ENCODE measurements around the gene SIRPB1. TPM values are rescaled to one million over a fixed set of nuclear protein-coding genes. Genes with fewer than 3 reads are reported as not detected.

The SIRPB1 gene
- polyA plus RNA-seq (2011; rRNA removed) (0.10 and 0.49 TPM in 2 replicates), polyA plus RNA-seq (2017; fragmentation: RNase III; extraction: RNeasy Plus Mini Kit Qiagen cat#74134 plus additional on column Dnase treatment) (0.35 to 0.56 TPM (median 0.45 TPM) in 3 replicates), polyA minus RNA-seq (2011; rRNA and poly(A)+ RNA removed) (0.34 and 2.9 TPM in 2 replicates)
- polyA plus RNA-seq (2012; cell fraction: cytosol; rRNA removed), result 0.58 and 0.76 TPM in 2 replicates
- polyA plus RNA-seq (2012; cell fraction: nucleus; rRNA removed), result 0.55 and 0.56 TPM in 2 replicates

- Histone ChIP-seq H3K4me3 (no peak within 1 kb of the TSS), H3K9me3 (no peaks in the 10 kb centered on the region), H3K27ac (no peak within 1 kb of the TSS), H3K4me2 (no peak within 1 kb of the TSS), H3K4me1 (no peaks in the 10 kb centered on the region)
- FAIRE-seq, result no peak
- CTCF ChIA-PET, result no interaction called here
- no peak for TF ChIP-seq HOXB5 (CRISPR knock-in tag; IDR thresholded peaks at IDR 0.05)
- no peak for TF ChIP-seq MAX (IDR thresholded peaks at IDR 0.05)
- TF ChIP-seq CHD2 (IDR thresholded peaks at IDR 0.05; ENCODE audit: low read length, partially characterized antibody), result no peak
- TF ChIP-seq RFX5 (IDR thresholded peaks at IDR 0.05), result no peak
- TF ChIP-seq JUNB (IDR thresholded peaks at IDR 0.05), result no peak
- no peak for TF ChIP-seq TP53 (CRISPR knock-in tag; IDR thresholded peaks at IDR 0.05)
- TF ChIP-seq NPAS2 (CRISPR knock-in tag; IDR thresholded peaks at IDR 0.05; ENCODE audit: borderline replicate concordance), result no peak
- POLR2A ChIA-PET, result no interaction called here
- 40% methylated on average over 5 of the region's 5 CpGs for WGBS (ENCODE audit: missing lambda C conversion rate)
- ATAC-seq, result no peak
- DNase-seq (ENCODE audit: low read depth in 1 of 2, low spot score in 1 of 2), result no peak
These were observed at the start of gene SIRPB1 for GRCh38 chr20:1619861-1620444. Gene SIRPB1, minus strand, starts transcription at chr20:1620009. Its CDS starts 65 bp downstream, at chr20:1619944.

- peak in 1 of 2 experiments; percentile 47; a peak in 1 of 6 replicates for ATAC-seq
These were observed 49.5 kb upstream of the SIRPB1 start for GRCh38 chr20:1669304-1669703.

GRCh38 chr20:1667502-1668085 is 47.8 kb upstream of the SIRPB1 start:
- Histone ChIP-seq H3K4me2 (no peak overlapping the region), H3K9me3 (no peaks in the 10 kb centered on the region), H3K4me3 (no peak overlapping the region), H3K27ac (no peak overlapping the region), H3K4me1 (no peaks in the 10 kb centered on the region)
- ChIA-PET POLR2A (no interaction called here), CTCF (interaction anchor here (0.8 kb wide), 1 partner anchor 9 kb away, joined by 3 read pairs; no protein-coding TSS in a partner anchor)
- TF ChIP-seq FOSL2 (IDR thresholded peaks at IDR 0.05) (no peak), FOSL2 (CRISPR knock-in tag; IDR thresholded peaks at IDR 0.05) (no peak), HOXA7 (CRISPR knock-in tag; IDR thresholded peaks at IDR 0.05) (no peak), ZNF302 (CRISPR knock-in tag; IDR thresholded peaks at IDR 0.05) (no peak), BCL3 (IDR thresholded peaks at IDR 0.05) (no peak), POLR2A (IDR thresholded peaks at IDR 0.05; ENCODE audit: low read length) (no peak), SMC3 (IDR thresholded peaks at IDR 0.05) (no peak), NR3C1 (IDR thresholded peaks at IDR 0.05) (no peak), RFX5 (IDR thresholded peaks at IDR 0.05) (no peak), HOXB5 (CRISPR knock-in tag; IDR thresholded peaks at IDR 0.05) (no peak), FOSB (CRISPR knock-in tag; IDR thresholded peaks at IDR 0.05) (no peak), ZC3H11A (IDR thresholded peaks at IDR 0.05) (no peak), USF2 (IDR thresholded peaks at IDR 0.05) (no peak), HOXB13 (CRISPR knock-in tag; IDR thresholded peaks at IDR 0.05; ENCODE audit: low read depth) (no peak), NFE2L2 (conservative IDR thresholded peaks at IDR 0.05; ENCODE audit: low read length) (no peak)
- DNase-seq (ENCODE audit: low read depth in 1 of 2, low spot score in 1 of 2) (no peak), ATAC-seq (no peak), FAIRE-seq (peak; percentile 32)
- WGBS (ENCODE audit: missing lambda C conversion rate), result 2% methylated on average over 1 of the region's 1 CpG

More at GRCh38 chr20:1669304-1669703, 49.5 kb upstream of the SIRPB1 start:
- DNase-seq (ENCODE audit: low read depth in 1 of 2, low spot score in 1 of 2) (peak; percentile 7 to 21), FAIRE-seq (no peak)
- ChIA-PET POLR2A (no interaction called here), CTCF (no interaction called here)
- 14% methylated on average over 5 of the region's 5 CpGs for WGBS (ENCODE audit: missing lambda C conversion rate)
- Histone ChIP-seq H3K4me2 (no peak overlapping the region), H3K9me3 (no peaks in the 10 kb centered on the region), H3K27ac (no peak overlapping the region), H3K4me1 (no peaks in the 10 kb centered on the region), H3K4me3 (no peak overlapping the region)
- TF ChIP-seq ESRRA (IDR thresholded peaks at IDR 0.05; ENCODE audit: borderline replicate concordance, low read length) (no peak), RNF2 (IDR thresholded peaks at IDR 0.05; ENCODE audit: borderline replicate concordance, low read depth) (no peak), KDM5A (IDR thresholded peaks at IDR 0.05) (no peak), RAD21 (conservative IDR thresholded peaks at IDR 0.05 in 1 of 2, IDR thresholded peaks at IDR 0.05 in 1 of 2) (no peak), CHD4 (IDR thresholded peaks at IDR 0.05; ENCODE audit: borderline replicate concordance) (no peak), ZSCAN20 (CRISPR knock-in tag; IDR thresholded peaks at IDR 0.05) (no peak), ATOH8 (CRISPR knock-in tag; IDR thresholded peaks at IDR 0.05; ENCODE audit: low read depth) (no peak), CBX8 (IDR thresholded peaks at IDR 0.05) (no peak), POLR2AphosphoS2 (conservative IDR thresholded peaks at IDR 0.05; ENCODE audit: low read length) (no peak), JUN (IDR thresholded peaks at IDR 0.05) (no peak), SMC3 (IDR thresholded peaks at IDR 0.05) (no peak), MYC (IDR thresholded peaks at IDR 0.05; ENCODE audit: borderline replicate concordance, low read length) (no peak), TP53 (CRISPR knock-in tag; IDR thresholded peaks at IDR 0.05) (no peak), EHMT2 (IDR thresholded peaks at IDR 0.05; ENCODE audit: low read depth) (no peak), HEYL (CRISPR knock-in tag; IDR thresholded peaks at IDR 0.05) (no peak), HOXB13 (CRISPR knock-in tag; IDR thresholded peaks at IDR 0.05; ENCODE audit: low read depth) (no peak)

All from A549 (cell line).